Stimulated activated CD8-positive, alpha-beta memory T cell treated with anti-CD3 and anti-CD28 coated beads, Interleukin-12 subunit alpha, Interleukin-12 subunit beta, amount 100 ng/mL, for 1 hour (primary cell): ENCODE results near the gene GYPE.
"Not testable (repeated sequence)": the region's sequence is repeated elsewhere in the genome, so short reads cannot be mapped to it uniquely, and the experiment has no call there.

ENCODE experiments used
- DNase-seq: peaks from one replicate; pipeline ENCODE4 v3.0.0-alpha.2; 2020; ENCODE audit warnings: low read depth

GYPE gene

DNA sequence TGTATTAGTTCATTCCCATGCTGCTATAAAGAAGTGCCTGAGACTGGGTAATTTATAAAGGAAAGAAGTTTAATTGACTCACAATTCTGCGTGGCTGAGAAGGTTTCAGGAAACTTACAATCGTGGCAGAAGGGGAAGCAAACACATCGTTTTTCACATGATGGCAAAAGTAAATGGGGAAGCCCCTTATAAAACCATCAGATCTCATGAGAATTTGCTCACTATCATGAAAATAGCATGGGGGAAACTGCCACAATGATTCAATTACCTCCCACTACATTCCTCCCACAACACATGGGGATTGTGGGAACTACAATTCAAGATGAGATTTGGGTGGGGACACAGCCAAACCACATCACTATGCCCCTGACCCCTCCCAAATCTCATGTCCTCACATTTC, 35.4 kb downstream of the GYPE start:
- not testable (repeated sequence) for DNase-seq

DNA sequence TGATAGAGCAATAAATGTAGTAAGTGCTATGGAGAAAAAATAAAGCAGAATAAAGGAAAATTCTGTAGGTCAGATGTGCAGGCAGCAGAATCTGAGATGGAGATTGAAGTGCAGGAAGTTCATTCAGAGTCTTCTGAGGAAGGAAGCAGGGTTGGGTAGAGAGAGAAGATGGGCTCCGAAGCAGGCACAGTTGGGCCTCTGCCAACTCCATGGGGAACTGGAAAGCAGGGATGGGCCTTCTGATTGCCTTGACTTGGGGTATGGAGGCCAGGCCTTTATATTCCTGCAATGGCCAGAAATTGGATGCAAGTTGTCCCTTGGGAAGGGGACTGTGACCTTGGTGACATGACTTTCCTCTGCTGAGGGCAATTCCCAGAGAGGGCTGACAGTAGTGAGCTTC, 42.6 kb downstream of the GYPE start:
- not testable (repeated sequence) for DNase-seq

DNA sequence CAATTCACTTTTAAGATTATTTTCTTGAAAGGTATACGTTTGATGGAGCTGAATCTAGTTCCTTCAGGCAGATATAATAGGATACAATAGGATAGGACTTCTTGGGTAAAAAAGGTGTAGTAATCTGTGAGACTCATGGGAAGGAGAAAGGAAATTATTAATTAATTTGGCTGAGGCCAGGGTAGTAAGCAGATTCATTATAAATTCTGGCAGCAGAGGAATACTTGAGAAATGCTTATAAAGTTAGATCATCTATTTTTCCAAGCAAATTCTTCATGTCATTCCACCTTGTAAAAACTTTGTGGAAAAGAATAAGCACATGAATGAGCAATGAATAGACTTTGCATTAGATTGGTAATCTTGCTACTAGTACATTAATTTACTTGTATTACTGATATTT, 46.9 kb downstream of the GYPE start:
- no peak for DNase-seq

DNA sequence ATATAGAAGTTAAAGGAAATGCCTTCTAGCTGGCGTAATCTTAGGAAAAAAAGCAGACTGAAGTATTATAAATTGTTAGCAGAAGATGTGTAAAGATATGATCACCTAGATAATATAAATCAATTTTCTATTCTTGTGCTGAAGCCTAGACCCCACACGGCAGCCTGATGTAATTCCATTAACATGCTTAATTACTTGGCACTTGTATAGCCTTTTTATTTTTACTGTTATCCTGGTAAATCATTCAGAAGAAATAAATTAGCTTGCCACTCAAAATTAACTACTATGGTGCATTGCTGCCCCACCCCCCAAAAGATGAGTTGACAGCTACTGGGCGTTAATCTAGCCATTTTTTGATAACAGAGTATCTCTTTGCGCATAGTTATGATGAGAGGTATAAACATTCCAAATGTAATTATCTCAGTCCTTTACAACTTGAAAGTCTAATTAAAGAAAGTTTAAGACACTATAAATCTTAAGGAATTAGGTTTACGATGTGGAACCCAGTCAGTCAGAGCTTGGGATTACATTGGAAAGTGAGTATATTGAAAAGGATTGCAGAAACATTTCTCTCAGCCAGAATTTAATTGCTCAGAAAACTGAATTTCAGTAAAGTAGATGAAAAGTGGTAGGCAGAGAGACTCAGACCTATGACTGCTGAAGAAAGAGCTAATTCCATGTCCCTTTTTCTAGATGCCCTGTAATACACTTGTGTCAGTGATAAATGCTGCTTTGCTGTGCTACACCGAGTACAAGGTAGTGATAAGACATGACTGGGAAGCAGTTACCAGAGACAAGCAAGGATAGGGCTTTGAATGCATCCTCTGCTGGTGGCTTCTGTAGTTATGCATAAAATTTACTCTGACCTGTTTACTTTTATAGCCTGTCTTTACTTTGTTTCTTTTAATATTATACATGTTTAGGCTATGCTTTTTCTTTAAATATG, 47.7 kb downstream of the GYPE start:
- not testable (repeated sequence) for DNase-seq

DNA sequence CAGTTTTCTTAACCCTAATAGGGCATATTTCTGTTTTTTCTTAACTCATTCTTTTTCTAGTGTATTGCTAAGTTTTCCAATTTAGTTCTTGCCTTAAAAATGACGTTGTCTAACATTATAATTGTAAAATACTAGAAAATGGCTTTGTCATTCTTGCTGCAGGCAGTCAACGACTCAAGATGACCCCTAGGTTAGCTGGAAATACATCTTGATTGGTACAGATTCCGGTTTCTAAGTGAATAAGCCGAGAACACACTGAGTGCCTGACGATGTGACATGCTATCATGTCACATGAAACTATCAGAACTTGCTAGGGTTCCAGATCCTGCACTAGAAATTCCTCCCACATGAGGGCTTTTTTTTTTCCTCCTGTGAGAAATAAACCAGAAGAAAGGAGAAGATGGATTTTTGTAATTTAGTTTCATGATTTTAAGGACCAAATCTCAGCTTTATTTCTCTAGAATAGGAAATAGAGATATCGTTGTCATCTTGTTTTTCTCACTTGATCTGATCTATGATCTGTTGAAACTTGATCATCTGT, 49.3 kb downstream of the GYPE start:
- DNase-seq, result not testable (repeated sequence)

DNA sequence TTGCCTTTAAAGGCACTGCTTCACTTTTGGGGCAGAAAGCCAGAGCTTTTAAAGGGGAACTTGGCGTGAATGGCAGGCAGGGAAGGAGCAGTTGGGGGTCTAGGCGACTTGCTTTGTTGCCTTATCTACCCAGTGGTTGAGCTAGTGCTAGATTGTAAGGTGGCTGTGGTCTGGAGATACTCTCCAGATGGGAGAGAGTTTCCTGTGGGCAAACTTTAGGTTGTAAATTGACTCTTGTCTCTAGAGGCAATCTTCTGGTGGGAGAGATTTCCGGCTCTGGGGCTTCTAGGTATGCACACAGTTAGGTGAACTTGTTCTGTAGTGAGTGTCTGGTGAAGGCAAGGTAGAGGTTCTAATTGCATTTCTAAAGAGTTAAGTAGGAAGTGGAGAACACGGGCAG, 50.7 kb downstream of the GYPE start:
- DNase-seq, result not testable (repeated sequence)

DNA sequence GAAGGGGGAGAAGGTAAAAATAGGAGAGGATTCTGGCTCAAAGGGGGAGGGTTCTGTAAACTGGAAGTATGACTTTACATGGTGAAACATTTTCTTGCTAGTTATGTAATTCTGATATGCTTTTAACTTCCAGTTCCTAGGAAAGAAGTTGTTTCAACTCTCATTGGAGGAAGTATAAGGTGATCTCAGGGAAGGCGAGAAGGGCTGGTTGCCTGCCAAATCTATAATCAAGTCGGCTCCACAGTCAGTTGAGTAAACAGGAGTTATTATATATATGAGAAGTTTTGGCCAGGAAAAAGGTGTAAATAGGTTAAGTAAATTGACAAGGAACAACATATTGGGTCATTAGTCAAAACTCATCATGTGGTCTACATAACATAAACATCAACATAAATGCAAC, 56.1 kb downstream of the GYPE start:
- not testable (repeated sequence) for DNase-seq

DNA sequence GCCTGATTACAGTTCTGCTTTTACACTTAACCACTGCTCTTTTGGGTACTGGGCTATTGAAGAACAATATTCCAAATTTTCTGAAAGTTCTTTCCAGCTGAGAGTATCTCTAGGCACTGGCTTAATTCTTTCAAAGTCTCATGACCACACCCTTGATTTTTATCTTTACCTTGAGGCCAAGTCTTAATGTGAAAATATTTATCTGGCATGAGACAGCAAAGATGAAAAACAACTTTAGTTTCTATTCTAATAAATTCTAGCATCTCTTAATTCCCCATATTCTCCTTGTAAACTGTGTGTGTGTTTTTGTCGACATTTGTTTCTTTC, 61.9 kb downstream of the GYPE start:
- DNase-seq, result not testable (repeated sequence)

DNA sequence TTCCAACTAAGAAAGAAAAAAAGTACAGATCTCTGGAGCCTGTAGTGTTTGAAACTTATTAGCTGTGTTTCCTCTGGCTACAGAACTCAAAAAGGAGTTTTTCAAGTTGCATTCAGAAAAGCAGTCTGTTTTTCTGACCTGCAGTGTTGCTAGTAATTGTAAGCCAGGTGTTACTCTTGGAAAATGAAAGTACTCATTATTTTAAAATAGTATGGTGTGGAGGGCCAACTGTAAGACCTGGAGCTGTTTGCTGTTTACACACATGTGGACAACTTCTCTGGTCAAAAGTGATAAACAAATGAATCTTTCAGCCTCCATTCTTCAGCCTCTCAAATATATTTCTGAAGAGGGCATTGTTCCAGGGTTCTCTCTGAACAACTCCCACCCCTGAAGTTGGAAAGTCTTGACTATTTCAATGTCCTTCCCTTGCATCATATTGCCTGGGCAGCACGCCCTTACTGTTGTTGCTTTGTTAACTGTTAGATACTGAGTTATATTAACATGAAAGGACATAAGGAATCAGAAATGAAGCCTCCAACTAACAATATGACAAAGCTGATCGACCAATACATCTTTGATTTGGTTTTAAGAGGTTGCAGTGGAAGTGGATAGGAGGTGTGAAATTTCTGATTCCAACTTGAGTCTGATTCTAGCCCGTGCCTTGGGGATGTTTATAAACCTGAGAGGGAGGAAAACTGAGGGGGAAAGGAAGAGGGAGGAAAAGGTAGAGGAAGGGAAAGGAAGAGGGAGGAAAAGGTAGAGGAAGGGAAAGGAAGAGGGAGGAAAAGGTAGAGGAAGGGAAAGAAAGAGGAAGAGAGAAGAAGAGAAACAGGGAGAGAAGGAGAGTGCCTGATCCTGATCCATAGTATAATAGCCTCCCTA, 62.5 kb downstream of the GYPE start:
- DNase-seq, result not testable (repeated sequence)

DNA sequence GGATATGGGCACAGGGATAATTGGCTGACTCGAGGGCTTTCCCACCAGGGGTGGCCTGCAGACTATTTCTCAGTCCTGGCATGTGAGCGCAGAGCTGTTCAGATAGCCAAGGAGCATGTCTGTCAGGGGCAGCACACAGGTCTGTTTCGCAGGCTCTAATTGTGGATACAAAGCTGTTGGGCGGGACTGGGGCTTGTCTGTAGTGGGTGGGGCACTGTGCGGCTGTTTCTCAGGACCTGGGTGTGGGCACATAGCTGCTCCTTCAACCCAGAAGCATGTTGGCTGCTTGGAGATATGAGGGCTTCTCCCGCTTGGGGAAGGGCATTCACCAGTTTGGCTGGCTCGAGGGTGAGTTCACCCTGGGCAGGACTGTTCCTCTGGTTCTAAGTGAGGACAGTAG, 65.9 kb downstream of the GYPE start:
- not testable (repeated sequence) for DNase-seq

DNA sequence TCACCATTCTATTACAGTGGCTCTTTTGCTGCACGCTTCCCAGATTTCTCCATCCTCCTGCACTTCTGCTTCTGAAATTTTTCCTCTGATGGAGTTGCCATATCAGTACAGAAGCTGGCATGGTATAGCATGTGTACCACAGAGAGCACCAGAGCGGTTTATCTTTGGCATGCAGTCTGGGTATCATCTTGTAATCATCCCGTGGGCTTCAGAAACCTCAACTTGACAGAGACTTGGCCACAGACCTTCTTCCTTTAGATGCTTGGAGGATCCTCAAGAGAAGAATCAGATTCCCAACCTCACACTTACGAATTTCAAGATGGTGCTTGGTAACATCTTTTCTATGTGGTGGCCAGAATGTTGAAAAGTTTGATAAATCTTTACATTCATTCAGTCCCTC, 71.2 kb downstream of the GYPE start:
- DNase-seq, result not testable (repeated sequence)

DNA sequence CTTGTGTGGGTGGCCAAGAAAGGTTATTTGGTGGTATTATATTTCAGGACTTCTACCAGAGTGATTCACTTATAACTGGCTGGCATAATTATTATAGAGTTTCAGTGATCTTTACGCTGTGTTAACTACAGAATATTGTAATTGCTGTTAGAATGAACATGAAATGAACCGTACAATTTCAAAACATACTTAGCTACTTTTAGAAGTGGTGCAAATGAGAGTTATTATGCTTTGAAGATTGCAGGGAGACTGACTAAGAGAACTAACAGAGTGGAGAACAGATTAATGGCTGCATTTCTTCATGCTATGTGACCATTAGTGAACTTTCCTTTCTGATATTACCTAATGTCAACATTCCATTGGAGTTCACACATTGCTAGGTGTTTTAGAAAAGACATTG, 71.7 kb downstream of the GYPE start:
- DNase-seq, result not testable (repeated sequence)

DNA sequence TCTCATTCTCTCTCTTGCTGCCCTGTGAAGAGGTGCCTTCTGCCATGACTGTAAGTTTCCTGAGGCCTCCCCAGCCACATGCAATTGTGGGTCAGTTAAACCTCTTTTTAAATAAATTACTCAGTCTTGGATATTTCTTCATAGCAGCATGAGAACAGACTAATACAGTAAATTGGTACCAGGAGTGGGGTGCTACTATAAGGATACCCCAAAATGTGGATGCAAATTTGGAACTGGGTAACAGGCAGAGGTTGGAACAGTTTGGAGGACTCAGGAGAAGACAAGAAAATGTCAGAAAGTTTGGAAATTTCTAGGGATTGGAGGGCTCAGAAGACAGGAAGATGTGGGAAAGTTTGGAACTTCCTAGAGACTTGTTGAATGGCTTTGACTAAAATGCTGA, 74.8 kb downstream of the GYPE start:
- DNase-seq, result not testable (repeated sequence)

DNA sequence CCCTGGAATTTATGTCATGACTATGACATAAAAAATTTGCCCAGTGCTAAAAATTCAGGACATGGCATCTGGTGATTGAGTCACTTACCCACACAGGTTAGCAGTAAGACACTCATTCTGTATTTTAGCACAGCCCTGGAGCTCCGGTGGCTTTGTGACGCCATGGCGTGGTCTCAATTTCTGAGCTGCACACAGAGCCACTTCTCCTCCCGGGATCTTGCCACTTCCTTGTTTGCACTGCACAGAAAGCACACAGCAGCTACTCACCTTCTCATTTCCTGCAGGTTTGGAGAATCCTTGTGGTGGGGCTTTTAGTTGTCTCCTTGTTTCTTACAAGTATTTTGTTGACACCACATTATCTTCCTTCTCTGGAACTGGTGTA, 76.1 kb downstream of the GYPE start:
- not testable (repeated sequence) for DNase-seq
